HFF-Myc (cell line): ENCODE data around the gene CKB.

Source experiments
- DNase-seq: peaks from one replicate; pipeline ENCODE4 v3.0.0-alpha.2; 2011; ENCODE audit warnings: low read depth; ENCODE audit errors: extremely low read depth
- H3K4me3 ChIP-seq: replicated peaks from 2 replicates; pipeline ENCODE4 v1.5.1; 2011; ENCODE audit warnings: low read depth, mild to moderate bottlenecking, control low read depth, low read length
- CTCF ChIP-seq: IDR thresholded peaks from 2 replicates; pipeline ENCODE4 v1.5.1; 2012; ENCODE audit warnings: mild to moderate bottlenecking, low read depth, low read length, control low read depth; ENCODE audit errors: missing control alignments

The CKB gene

GRCh38 chr14:103562179-103562428, 39.5 kb upstream of the CKB start:
- TF ChIP-seq CTCF = no peak
- no peak for DNase-seq
- peak overlapping the region; percentile 75 for H3K4me3 ChIP-seq

GRCh38 chr14:103561381-103562178, 39.0 kb upstream of the CKB start:
- no peak for TF ChIP-seq CTCF

GRCh38 chr14:103560691-103561090, 38.1 kb upstream of the CKB start:
- TF ChIP-seq CTCF = no peak
- DNase-seq = no peak
- peak overlapping the region; percentile 75 for H3K4me3 ChIP-seq

More at GRCh38 chr14:103561381-103562178, 39.0 kb upstream of the CKB start:
- DNase-seq = no peak
- H3K4me3 ChIP-seq = peak overlapping the region; percentile 75

GRCh38 chr14:103559766-103560165, 37.1 kb upstream of the CKB start:
- no peak overlapping the region for H3K4me3 ChIP-seq
- no peak for TF ChIP-seq CTCF
- DNase-seq = no peak

GRCh38 chr14:103558071-103558882, 35.6 kb upstream of the CKB start:
- no peak overlapping the region for H3K4me3 ChIP-seq
- no peak for DNase-seq
- no peak for TF ChIP-seq CTCF

GRCh38 chr14:103556946-103557758, 34.5 kb upstream of the CKB start:
- no peak for DNase-seq
- no peak overlapping the region for H3K4me3 ChIP-seq
- no peak for TF ChIP-seq CTCF
